Esophagus muscularis mucosa (tissue), 4 donors: ENCODE results near the gene UGT1A6.

Experiments used
- EP300 ChIP-seq: sonication (generic); formaldehyde crosslinking; IDR thresholded peaks from one replicate; pipeline ENCODE4 v1.6.1; 2017; ENCODE audit warnings: antibody characterized with exemption
- POLR2A ChIP-seq: fragments of 450-650 bp; IDR thresholded peaks from one replicate; pipeline ENCODE4 v1.6.1; 2017; ENCODE audit warnings: antibody characterized with exemption, moderate library complexity, mild to moderate bottlenecking, low read depth
- POLR2AphosphoS5 ChIP-seq, 2 donors: sonication (generic); formaldehyde crosslinking; IDR thresholded peaks; one replicate each; pipeline ENCODE4 v1.6.1; 2017; ENCODE audit warnings: antibody characterized with exemption in 2 of 2
- TF ChIP-seq, protein P1 (sequence below), 3 experiments: fragments of 200-600 bp in 2 of 3; fragments of 450-650 bp in 1 of 3; sonication (generic) in 2 of 3; IDR thresholded peaks; one replicate each; pipeline ENCODE4 v1.5.1; 2017 to 2019; ENCODE audit warnings: antibody characterized with exemption in 3 of 3, mild to moderate bottlenecking in 2 of 3, moderate library complexity in 1 of 3

DNA sequence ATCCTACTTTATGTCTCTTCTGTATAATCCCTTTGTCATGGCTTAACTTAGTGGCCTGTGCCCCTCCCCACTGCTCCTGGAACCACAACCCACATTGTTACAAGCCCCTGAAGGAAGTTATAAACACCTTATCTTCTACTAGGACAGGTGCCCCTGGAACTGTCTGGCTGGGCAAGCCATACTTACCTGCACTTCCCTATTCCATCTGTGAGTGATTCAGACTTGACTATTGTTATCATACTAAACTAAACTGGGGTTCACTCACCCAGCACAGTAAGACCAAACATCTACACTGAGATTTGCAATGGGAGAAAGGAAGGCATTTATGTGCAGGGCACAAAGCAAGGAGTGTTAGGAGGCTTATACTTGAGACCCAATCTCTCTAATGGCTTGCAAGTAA is 3.7 kb upstream of the UGT1A6 start:
- TF ChIP-seq, protein P1, sequence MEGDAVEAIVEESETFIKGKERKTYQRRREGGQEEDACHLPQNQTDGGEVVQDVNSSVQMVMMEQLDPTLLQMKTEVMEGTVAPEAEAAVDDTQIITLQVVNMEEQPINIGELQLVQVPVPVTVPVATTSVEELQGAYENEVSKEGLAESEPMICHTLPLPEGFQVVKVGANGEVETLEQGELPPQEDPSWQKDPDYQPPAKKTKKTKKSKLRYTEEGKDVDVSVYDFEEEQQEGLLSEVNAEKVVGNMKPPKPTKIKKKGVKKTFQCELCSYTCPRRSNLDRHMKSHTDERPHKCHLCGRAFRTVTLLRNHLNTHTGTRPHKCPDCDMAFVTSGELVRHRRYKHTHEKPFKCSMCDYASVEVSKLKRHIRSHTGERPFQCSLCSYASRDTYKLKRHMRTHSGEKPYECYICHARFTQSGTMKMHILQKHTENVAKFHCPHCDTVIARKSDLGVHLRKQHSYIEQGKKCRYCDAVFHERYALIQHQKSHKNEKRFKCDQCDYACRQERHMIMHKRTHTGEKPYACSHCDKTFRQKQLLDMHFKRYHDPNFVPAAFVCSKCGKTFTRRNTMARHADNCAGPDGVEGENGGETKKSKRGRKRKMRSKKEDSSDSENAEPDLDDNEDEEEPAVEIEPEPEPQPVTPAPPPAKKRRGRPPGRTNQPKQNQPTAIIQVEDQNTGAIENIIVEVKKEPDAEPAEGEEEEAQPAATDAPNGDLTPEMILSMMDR (IDR thresholded peaks at IDR 0.05): no peak
- TF ChIP-seq POLR2A: no peak
- TF ChIP-seq POLR2AphosphoS5 (IDR thresholded peaks at IDR 0.05): no peak
- no peak for TF ChIP-seq EP300
